ENCODE measurements around the gene MYO9A.
"Not testable (repeated sequence)": the region's sequence is repeated elsewhere in the genome, so short reads cannot be mapped to it uniquely, and the experiment has no call there.

MYO9A gene

DNA sequence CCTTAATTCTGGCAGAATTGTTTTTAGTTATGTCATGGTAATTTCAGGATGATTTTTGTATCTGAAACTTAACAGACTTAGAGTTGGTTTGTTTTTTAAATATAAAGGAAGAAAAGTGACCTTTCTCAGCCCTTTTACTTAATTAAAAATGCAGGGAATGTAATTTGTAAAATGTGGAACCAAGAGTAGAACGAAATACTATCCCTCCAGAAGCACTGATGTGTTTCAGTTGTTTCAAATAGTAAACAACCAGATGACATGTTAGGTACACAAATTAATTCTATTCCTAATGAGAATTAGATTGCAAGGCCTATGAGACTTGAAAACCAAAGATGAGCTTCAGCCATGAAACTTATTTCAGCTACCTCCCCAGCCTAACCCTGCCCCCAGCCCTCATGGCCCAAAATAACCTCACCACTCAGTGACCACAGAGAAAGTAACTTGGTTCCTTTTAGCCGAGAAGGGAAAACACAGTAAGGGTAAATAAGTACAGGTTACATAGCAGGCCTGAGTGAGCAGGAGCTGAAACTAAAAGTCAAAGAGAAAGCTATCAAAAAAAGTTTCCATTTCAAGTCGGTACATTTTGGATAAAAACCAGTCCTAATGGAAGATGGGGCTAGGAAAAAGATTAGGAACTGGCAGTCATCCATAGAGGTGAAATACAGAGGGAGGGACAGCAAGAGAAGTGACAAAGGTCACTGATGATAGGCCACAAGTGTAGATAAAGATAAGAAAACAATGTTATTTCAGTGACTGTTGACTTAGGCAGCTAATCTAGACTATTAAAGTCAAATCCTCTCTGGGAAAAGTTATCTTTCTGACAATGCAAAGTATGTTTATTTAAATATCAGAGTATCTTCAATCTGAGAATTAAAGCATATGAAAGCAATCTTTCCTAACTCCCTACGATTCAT lies 23.5 kb upstream of the MYO9A start:
- in situ Hi-C loops (cut with HindIII; ENCODE audit: low sequenced_read_pairs) = no loop called here

DNA sequence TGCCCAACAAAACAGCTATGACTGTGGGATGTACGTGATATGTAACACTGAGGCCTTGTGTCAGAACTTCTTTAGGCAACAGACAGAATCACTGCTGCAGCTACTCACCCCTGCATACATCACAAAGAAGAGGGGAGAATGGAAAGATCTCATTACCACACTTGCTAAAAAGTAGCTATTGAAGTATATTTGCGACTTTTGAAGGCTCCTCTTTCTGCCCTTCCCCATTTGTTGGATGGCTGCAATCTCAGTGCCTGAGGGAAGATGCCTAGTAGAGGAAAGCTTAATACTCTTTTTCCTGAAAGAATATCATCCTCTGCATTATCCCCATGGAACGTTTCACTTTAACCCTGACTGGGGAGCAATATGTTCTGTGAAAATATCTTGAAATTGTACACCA lies 22.1 kb upstream of the MYO9A start:
- in situ Hi-C loops (cut with HindIII; ENCODE audit: low sequenced_read_pairs) = no loop called here

DNA sequence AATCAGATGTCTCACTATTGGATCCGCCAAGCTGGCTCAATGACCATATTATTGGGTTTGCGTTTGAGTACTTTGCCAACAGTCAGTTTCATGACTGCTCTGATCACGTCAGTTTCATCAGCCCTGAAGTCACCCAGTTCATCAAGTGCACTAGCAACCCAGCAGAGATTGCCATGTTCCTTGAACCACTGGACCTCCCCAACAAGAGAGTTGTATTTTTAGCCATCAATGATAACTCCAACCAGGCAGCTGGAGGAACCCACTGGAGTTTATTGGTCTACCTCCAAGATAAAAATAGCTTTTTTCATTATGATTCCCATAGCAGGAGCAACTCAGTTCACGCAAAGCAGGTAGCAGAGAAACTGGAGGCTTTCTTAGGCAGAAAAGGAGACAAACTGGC lies 21.7 kb upstream of the MYO9A start:
- in situ Hi-C loops (cut with HindIII; ENCODE audit: low sequenced_read_pairs) = no loop called here

DNA sequence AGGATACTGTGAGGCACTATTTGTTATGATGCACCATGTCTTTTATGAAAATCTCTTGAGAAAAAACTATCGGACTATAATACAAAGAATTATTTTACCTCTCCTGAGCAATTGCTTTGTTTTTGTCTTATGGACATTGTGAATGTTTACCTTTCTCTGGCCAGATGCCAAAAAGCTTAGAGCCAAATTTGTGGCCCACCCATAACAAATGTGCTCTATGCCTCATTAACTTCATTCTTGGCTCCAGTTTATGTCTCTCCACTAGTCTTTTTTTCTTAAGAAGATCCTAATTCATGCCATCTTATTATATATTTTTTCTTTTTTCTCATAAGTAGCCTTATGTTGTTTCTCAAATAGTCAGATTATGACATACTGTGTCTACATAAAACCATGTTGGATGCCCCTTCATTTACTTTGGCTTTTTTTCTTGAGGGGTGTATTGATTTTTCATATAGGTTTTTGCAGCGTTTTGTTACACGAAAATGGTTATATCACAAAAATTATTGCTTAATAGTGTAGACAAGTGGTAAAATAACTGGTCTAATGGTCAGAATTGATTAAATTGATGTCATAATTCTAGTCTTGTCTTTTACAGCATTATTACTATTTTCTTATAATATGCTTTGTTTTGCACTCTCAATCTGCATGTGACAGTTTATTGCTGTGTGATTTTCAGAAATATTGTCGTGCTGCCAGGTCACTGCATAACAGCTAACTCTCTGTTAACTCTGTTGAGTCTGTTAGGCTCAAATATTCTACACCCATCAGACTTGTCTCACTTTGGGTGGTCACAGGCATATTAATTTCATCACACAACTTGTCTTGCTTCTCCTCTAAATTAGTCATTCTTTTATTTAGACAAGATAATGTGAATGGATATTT lies 18.5 kb upstream of the MYO9A start:
- in situ Hi-C loops (cut with HindIII; ENCODE audit: low sequenced_read_pairs) = no loop called here

GRCh38 chr15:72135719-72136118 lies 17.8 kb upstream of the MYO9A start:
- in situ Hi-C loops (cut with HindIII; ENCODE audit: low sequenced_read_pairs) = no loop called here

DNA sequence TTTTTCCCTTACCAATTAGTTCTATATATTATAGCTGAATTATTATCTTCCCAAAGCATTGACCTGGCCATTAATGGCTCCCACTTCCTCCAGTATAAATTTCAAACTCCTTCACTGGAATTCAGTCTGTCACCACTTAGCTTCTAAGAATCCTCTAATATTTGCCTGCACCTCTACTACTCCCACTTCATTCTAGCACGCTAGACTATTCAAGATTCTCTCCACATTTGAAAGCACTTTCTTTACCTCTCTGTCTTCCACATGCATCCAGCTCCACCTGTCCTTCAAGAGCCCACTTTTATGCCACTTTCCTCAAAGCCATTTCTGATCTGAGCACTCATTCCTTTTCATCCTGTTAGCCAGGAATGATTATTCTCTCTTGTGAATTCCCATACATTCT lies 15.3 kb upstream of the MYO9A start:
- in situ Hi-C loops (cut with HindIII; ENCODE audit: low sequenced_read_pairs) = no loop called here

- in situ Hi-C loops (cut with HindIII; ENCODE audit: low sequenced_read_pairs) = no loop called here
Measured at GRCh38 chr15:72131922-72132321, 14.0 kb upstream of the MYO9A start.

- in situ Hi-C loops (cut with HindIII; ENCODE audit: low sequenced_read_pairs) = no loop called here
Measured at GRCh38 chr15:72130272-72130671, 12.3 kb upstream of the MYO9A start.

GRCh38 chr15:72128359-72128758 lies 10.4 kb upstream of the MYO9A start:
- in situ Hi-C loops (cut with HindIII; ENCODE audit: low sequenced_read_pairs) = no loop called here

DNA sequence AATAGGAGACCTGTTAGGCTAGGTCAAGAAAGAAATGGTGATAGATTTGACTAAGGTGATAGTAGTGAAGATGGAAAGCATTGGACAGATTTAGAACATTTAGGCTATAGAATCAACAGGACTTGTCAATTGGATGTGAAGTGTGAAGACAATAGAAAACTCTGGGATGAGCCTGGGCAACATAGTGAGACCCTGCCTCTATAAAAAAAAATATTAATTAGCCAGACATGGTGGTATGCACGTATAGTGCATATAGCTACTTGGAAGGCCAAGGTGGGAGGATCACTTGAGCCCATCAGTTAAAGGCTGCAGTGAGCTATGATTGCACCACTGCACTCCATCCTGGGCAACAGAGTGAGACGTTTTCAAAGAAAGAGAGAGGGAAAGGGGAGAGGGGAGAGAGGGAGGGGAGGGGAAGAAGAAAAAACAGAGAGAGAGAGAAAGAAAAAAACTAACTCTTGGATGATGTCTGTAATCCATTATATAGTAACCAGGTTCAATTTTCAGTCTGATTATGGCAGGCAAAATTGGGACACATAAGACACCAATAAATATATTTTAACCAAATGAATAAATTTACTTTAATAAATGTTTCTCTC lies 9.9 kb upstream of the MYO9A start:
- in situ Hi-C loops (cut with HindIII; ENCODE audit: low sequenced_read_pairs) = no loop called here

- in situ Hi-C loops (cut with HindIII; ENCODE audit: low sequenced_read_pairs) = no loop called here
Measured at GRCh38 chr15:72124218-72124617, 6.3 kb upstream of the MYO9A start.

GRCh38 chr15:72117486-72118016 lies 399 bp downstream of the MYO9A start:
- in situ Hi-C loops (cut with HindIII; ENCODE audit: low sequenced_read_pairs) = no loop called here

GRCh38 chr15:72116731-72117485 lies 1.0 kb downstream of the MYO9A start:
- in situ Hi-C loops (cut with HindIII; ENCODE audit: low sequenced_read_pairs) = no loop called here

- in situ Hi-C loops (cut with HindIII; ENCODE audit: low sequenced_read_pairs) = no loop called here
Measured at GRCh38 chr15:72113347-72114031, 4.5 kb downstream of the MYO9A start.

GRCh38 chr15:72112805-72113204 lies 5.1 kb downstream of the MYO9A start:
- in situ Hi-C loops (cut with HindIII; ENCODE audit: low sequenced_read_pairs) = no loop called here

- in situ Hi-C loops (cut with HindIII; ENCODE audit: low sequenced_read_pairs) = no loop called here
Measured at GRCh38 chr15:72112116-72112515, 5.8 kb downstream of the MYO9A start.

GRCh38 chr15:72110355-72110754 lies 7.6 kb downstream of the MYO9A start:
- in situ Hi-C loops (cut with HindIII; ENCODE audit: low sequenced_read_pairs) = no loop called here

- in situ Hi-C loops (cut with HindIII; ENCODE audit: low sequenced_read_pairs) = no loop called here
Measured at GRCh38 chr15:72106068-72106467, 11.9 kb downstream of the MYO9A start.

GRCh38 chr15:72105111-72105510 lies 12.8 kb downstream of the MYO9A start:
- in situ Hi-C loops (cut with HindIII; ENCODE audit: low sequenced_read_pairs) = no loop called here

DNA sequence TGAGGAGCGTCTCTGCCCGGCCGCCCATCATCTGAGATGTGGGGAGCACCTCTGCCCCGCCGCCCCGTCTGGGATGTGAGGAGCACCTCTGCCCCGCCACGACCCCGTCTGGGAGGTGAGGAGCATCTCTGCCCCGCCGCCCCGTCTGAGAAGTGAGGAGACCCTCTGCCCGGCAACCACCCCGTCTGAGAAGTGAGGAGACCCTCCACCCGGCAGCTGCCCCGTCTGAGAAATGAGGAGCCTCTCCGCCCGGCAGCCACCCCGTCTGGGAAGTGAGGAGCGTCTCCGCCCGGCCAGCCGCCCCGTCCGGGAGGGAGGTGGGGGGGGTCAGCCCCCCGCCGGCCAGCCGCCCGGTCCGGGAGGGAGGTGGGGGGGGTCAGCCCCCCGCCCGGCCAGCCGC lies 17.4 kb downstream of the MYO9A start:
- in situ Hi-C loops (cut with HindIII; ENCODE audit: low sequenced_read_pairs) = not testable (repeated sequence)

All from DLD1 (cell line).